K562 (cell line): ENCODE data around the gene SMIM10. TPM values are rescaled to one million over a fixed set of nuclear protein-coding genes. Genes with fewer than 3 reads are reported as not detected.

Source experiments
- ATAC-seq: fragments of 200-7000 bp; cut with Tn5 transposase; 3 replicates; pipeline ENCODE4 v1.9.1; 2020; ENCODE audit warnings: moderate library complexity
- BruUV-seq: library from RNA; stranded (reverse); fragments of 400-500 nt; replicated peaks from 2 replicates; lab custom pipeline; 2021; lab: Mats Ljungman, UMichigan
- CTCF ChIA-PET: fragments of 300-600 bp; formaldehyde crosslinking; extraction: SDS; loops from one replicate; lab custom pipeline; 2021; ENCODE audit warnings: low intra/inter-chr PET ratio; lab: Yijun Ruan, JAX
- POLR2A ChIA-PET: fragments of 300-600, 350-650 bp; sonication (Branson Sonifier 250); formaldehyde crosslinking; extraction: SDS; loops from one replicate; lab custom pipeline; 2021; ENCODE audit warnings: antibody characterized with exemption, inconsistent platforms; lab: Yijun Ruan, JAX
- DNase-seq, 4 experiments: peaks; one replicate each; pipeline versions ENCODE4 v3.0.0 to v3.0.0-alpha.2; 2011 to 2018; ENCODE audit warnings: low spot score in 3 of 4, mixed read lengths in 3 of 4; ENCODE audit errors: extremely low read depth in 1 of 4
- FAIRE-seq: peaks from 2 replicates; lab custom pipeline; 2011; peaks lifted over from hg19 to GRCh38; lab: Jason Lieb, UNC
- H2AFZ ChIP-seq: 2 replicates; pipeline ENCODE4 v1.6.0; 2011; ENCODE audit warnings: low read depth, low read length, control low read depth, inconsistent platforms
- H3K27ac ChIP-seq: fragments of 200-600 bp; 3 replicates; pipeline ENCODE4 v1.8.0; 2011; ENCODE audit warnings: low read depth, mild to moderate bottlenecking, control low read depth, inconsistent platforms, low read length, moderate library complexity, mixed read lengths; ENCODE audit errors: extremely low read depth
- H3K27me3 ChIP-seq, 2 experiments: fragments of 300-600 bp in 1 of 2; 2 replicates in 1 of 2; 3 replicates in 1 of 2; pipeline versions ENCODE4 v1.6.0 to v1.8.0; 2011; ENCODE audit warnings: inconsistent platforms in 2 of 2, low read length in 2 of 2, mild to moderate bottlenecking in 1 of 2, mixed read lengths in 1 of 2, moderate library complexity in 1 of 2; ENCODE audit not compliant: control insufficient read depth in 2 of 2, insufficient read depth in 2 of 2
- H3K36me3 ChIP-seq: fragments of 300-600 bp; 3 replicates; pipeline ENCODE4 v1.8.0; 2011; ENCODE audit warnings: mild to moderate bottlenecking, low read length, inconsistent platforms; ENCODE audit not compliant: control insufficient read depth, insufficient read depth
- H3K4me1 ChIP-seq, 2 experiments: fragments of 200-600 bp in 1 of 2; replicated peaks in 1 of 2; 2 replicates in 1 of 2; 3 replicates in 1 of 2; pipeline versions ENCODE4 v1.5.1 to v1.8.0; 2011; ENCODE audit warnings: inconsistent platforms in 2 of 2, low read length in 2 of 2, mild to moderate bottlenecking in 1 of 2, mixed read lengths in 1 of 2, moderate library complexity in 1 of 2; ENCODE audit not compliant: control insufficient read depth in 2 of 2, insufficient read depth in 2 of 2
- H3K4me2 ChIP-seq: 2 replicates; pipeline ENCODE4 v1.6.1; 2011; ENCODE audit warnings: low read length, control low read depth, inconsistent platforms, mixed read lengths; ENCODE audit not compliant: insufficient read depth
- H3K4me3 ChIP-seq: fragments of 200-600 bp; sonication (generic), shearing (Covaris generic); 2 replicates; pipeline ENCODE4 v1.5.1; 2016; ENCODE audit warnings: control low read depth, inconsistent platforms
- H3K79me2 ChIP-seq: fragments of 200-600 bp; 3 replicates; pipeline ENCODE4 v1.8.0; 2011; ENCODE audit warnings: low read length, inconsistent platforms; ENCODE audit not compliant: control insufficient read depth, insufficient read depth
- H3K9ac ChIP-seq, 2 experiments: 2 replicates each; pipeline versions ENCODE4 v1.6.0 to v1.6.1; 2011; ENCODE audit warnings: low read depth in 2 of 2, low read length in 2 of 2, control low read depth in 1 of 2, inconsistent platforms in 1 of 2, mild to moderate bottlenecking in 1 of 2, mixed read lengths in 1 of 2; ENCODE audit not compliant: insufficient read depth in 1 of 2
- H3K9me1 ChIP-seq: one replicate; pipeline ENCODE4 v1.6.0; 2011; ENCODE audit warnings: inconsistent platforms, mild to moderate bottlenecking, low read length, moderate library complexity; ENCODE audit not compliant: control insufficient read depth, insufficient read depth
- H3K9me3 ChIP-seq: replicated peaks from 2 replicates; pipeline ENCODE4 v1.5.1; 2011; ENCODE audit warnings: low read depth, low read length, inconsistent platforms; ENCODE audit not compliant: control insufficient read depth, insufficient read depth
- H4K20me1 ChIP-seq: replicated peaks from 2 replicates; pipeline ENCODE4 v1.6.1; 2011; ENCODE audit warnings: low read length, inconsistent platforms, mixed read lengths; ENCODE audit not compliant: control insufficient read depth, insufficient read depth
- ZNF75A ChIP-seq: fragments of 450-650 bp; formaldehyde crosslinking; IDR thresholded peaks from 2 replicates; pipeline ENCODE4 v1.4.0; 2020; ENCODE audit warnings: mild to moderate bottlenecking
- WGBS: fragments of 100-300 bp; shearing (Covaris generic); methylation state at CpG from one replicate; pipeline ENCODE4 v1.1.6; 2016; ENCODE audit warnings: low coverage, mixed read lengths; ENCODE audit not compliant: insufficient coverage; ENCODE audit errors: missing lambda C conversion rate; 5-methylcytosine and 5-hydroxymethylcytosine counted together
- in situ Hi-C: fragments of 300-500 bp; cut with MboI; formaldehyde crosslinking; loops from 4 replicates; pipeline ENCODE4 v1.15.0; 2018; ENCODE audit warnings: inconsistent platforms, mixed read lengths
- intact Hi-C: fragments of 100-400 bp; cut with micrococcal nuclease; formaldehyde crosslinking; loops from 2 replicates; pipeline ENCODE4 v1.14.2; 2022
- polyA plus RNA-seq, 8 experiments: library from polyadenylated mRNA; depleted of rRNA in 4 of 8; stranded (reverse) in 5 of 8; unstranded in 3 of 8; fragments of >200 nt; fragmentation: Nextera tagmentation in 2 of 8; fragmentation: Illumina TruSeq in 1 of 8; extraction: Ambion mirVana in 2 of 8; extraction: Trizol in 1 of 8; gene quantifications; 2 replicates each; pipeline versions ENCODE4 v1.2.1 to v1.2.3, GENCODE V29; 2011 to 2014; ENCODE audit warnings: inconsistent platforms in 1 of 8, missing spikeins in 1 of 8
- total RNA-seq, 7 experiments: library from RNA; depleted of rRNA in 6 of 7; stranded (reverse); fragments of >200 nt in 6 of 7; fragmentation: Illumina TruSeq in 2 of 7; extraction: Trizol in 2 of 7; gene quantifications; 2 replicates each; pipeline versions ENCODE4 v1.2.1 to v1.2.3, GENCODE V29; 2011 to 2021; ENCODE audit warnings: low replicate concordance in 1 of 7
- TF ChIP-seq, protein P1 (sequence below): sonication (generic); formaldehyde crosslinking; IDR thresholded peaks from 2 replicates; pipeline ENCODE4 v1.9.0; 2022; ENCODE audit warnings: mild to moderate bottlenecking, missing genetic modification reagents
- TF ChIP-seq, protein P2 (sequence below): sonication (generic); formaldehyde crosslinking; IDR thresholded peaks from 2 replicates; pipeline ENCODE4 v1.8.1; 2022; ENCODE audit warnings: missing genetic modification reagents

The SMIM10 gene
- total and polyA plus RNA-seq, 9 of the 15 experiments (the other 6 are each of a cell fraction or from before 2014, with no cell fraction given) = 2.1 to 25.3 (median 16.4) TPM

DNA sequence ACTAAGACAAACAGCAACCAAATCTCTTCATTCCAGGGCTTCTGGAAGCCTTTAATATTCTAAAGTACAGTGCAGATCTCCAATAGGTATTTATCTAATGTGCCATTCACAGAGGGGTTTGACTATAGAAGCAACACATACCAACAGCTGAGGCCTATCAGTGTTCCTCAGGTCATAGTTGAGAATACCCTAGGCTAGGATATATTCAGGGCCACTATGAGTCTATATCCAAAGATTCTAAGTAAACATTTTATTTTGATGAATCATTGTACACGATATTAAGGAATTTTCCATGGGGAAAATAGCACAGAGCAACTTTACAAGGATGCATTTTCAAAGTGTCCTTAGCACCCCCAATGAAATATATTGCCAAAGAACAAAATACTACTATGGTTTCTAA lies 9.7 kb downstream of the SMIM10 start:
- no peak for ATAC-seq
- H3K36me3 ChIP-seq = no peaks in the 10 kb centered on the region
- no peaks in the 10 kb centered on the region for H3K9me3 ChIP-seq
- H3K9ac ChIP-seq = no peak overlapping the region
- no peak for FAIRE-seq
- CTCF ChIA-PET = no interaction called here
- POLR2A ChIA-PET = interaction anchor here (1.0 kb wide), 1 partner anchor 112 kb away, joined by 4 read pairs; no protein-coding TSS in a partner anchor
- H3K4me1 ChIP-seq = peaks cover 5 to 7% of the 10 kb centered on the region in 2 experiments; a peak in 3 of 5 replicates
- WGBS = 20% methylated on average over 1 of the region's 1 CpG
- no peaks in the 10 kb centered on the region for H3K9me1 ChIP-seq
- H2AFZ ChIP-seq = no peak overlapping the region
- TF ChIP-seq, protein P1, sequence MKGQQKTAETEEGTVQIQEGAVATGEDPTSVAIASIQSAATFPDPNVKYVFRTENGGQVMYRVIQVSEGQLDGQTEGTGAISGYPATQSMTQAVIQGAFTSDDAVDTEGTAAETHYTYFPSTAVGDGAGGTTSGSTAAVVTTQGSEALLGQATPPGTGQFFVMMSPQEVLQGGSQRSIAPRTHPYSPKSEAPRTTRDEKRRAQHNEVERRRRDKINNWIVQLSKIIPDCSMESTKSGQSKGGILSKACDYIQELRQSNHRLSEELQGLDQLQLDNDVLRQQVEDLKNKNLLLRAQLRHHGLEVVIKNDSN = no peak
- TF ChIP-seq ZNF75A (CRISPR knock-in tag) = no peak
- TF ChIP-seq, protein P2, sequence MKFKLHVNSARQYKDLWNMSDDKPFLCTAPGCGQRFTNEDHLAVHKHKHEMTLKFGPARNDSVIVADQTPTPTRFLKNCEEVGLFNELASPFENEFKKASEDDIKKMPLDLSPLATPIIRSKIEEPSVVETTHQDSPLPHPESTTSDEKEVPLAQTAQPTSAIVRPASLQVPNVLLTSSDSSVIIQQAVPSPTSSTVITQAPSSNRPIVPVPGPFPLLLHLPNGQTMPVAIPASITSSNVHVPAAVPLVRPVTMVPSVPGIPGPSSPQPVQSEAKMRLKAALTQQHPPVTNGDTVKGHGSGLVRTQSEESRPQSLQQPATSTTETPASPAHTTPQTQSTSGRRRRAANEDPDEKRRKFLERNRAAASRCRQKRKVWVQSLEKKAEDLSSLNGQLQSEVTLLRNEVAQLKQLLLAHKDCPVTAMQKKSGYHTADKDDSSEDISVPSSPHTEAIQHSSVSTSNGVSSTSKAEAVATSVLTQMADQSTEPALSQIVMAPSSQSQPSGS (CRISPR knock-in tag) = no peak
- DNase-seq = no peak
- in situ Hi-C loops = no loop called here
- H3K27ac ChIP-seq = no peak overlapping the region
- H3K4me3 ChIP-seq = no peak overlapping the region
- BruUV-seq = no TSS peak
- H3K79me2 ChIP-seq = no peaks in the 10 kb centered on the region
- no peaks in the 10 kb centered on the region for H3K27me3 ChIP-seq
- intact Hi-C loops = loop anchor here (5.0 kb wide), 1 partner anchor 87 kb away; no protein-coding TSS in a partner anchor
- H4K20me1 ChIP-seq = no peaks in the 10 kb centered on the region
- H3K4me2 ChIP-seq = no peak overlapping the region
